22Rv1 (cell line): ENCODE data around the gene WDR90.

ENCODE experiments used
- H3K27ac ChIP-seq: fragments of 450-650 bp; 2 replicates; pipeline ENCODE4 v1.5.1; 2017
- CTCF ChIP-seq: fragments of 450-650 bp; IDR thresholded peaks from 2 replicates; pipeline ENCODE4 v1.5.1; 2017; ENCODE audit warnings: mild to moderate bottlenecking
- ZFX ChIP-seq: fragments of 450-650 bp; IDR thresholded peaks from 2 replicates; pipeline ENCODE4 v1.6.1; 2017; ENCODE audit warnings: antibody characterized with exemption, borderline replicate concordance

Gene WDR90

GRCh38 chr16:680625-680945 lies 31.4 kb downstream of the WDR90 start:
- H3K27ac ChIP-seq, result peak overlapping the region; percentile 98
- no peak for TF ChIP-seq CTCF
- TF ChIP-seq ZFX, result no peak

DNA sequence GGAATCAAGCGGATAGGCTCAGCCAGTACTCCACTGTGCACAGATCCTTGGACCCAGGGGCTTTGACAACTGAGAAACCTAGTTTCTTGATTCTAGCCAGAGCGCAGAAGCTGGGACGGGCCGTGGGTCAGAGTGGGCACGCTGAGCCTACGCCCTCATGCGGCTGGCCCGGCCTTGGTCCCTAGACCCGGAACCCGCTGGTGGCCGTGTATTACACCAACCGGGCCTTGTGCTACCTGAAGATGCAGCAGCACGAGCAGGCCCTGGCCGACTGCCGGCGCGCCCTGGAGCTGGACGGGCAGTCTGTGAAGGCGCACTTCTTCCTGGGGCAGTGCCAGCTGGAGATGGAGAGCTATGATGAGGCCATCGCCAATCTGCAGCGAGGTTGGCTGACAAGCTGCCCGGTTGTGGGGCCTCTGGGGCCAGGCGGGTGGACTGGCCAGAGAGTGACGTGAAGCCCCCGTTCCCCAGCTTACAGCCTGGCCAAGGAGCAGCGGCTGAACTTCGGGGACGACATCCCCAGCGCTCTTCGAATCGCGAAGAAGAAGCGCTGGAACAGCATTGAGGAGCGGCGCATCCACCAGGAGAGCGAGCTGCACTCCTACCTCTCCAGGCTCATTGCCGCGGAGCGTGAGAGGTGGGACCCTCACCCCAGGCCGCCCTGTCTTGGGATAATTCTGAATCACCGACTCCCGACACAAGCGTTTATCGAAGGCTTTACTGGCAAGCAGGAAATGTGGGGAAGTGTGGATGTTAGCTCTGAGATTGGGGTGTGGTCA lies 32.0 kb downstream of the WDR90 start:
- TF ChIP-seq ZFX (no peak), CTCF (peak; percentile 34)
- peak overlapping the region; percentile 98 for H3K27ac ChIP-seq

- TF ChIP-seq ZFX (no peak), CTCF (no peak)
- peak overlapping the region; percentile 98 for H3K27ac ChIP-seq
Observed at GRCh38 chr16:681746-682427, 32.7 kb downstream of the WDR90 start.

DNA sequence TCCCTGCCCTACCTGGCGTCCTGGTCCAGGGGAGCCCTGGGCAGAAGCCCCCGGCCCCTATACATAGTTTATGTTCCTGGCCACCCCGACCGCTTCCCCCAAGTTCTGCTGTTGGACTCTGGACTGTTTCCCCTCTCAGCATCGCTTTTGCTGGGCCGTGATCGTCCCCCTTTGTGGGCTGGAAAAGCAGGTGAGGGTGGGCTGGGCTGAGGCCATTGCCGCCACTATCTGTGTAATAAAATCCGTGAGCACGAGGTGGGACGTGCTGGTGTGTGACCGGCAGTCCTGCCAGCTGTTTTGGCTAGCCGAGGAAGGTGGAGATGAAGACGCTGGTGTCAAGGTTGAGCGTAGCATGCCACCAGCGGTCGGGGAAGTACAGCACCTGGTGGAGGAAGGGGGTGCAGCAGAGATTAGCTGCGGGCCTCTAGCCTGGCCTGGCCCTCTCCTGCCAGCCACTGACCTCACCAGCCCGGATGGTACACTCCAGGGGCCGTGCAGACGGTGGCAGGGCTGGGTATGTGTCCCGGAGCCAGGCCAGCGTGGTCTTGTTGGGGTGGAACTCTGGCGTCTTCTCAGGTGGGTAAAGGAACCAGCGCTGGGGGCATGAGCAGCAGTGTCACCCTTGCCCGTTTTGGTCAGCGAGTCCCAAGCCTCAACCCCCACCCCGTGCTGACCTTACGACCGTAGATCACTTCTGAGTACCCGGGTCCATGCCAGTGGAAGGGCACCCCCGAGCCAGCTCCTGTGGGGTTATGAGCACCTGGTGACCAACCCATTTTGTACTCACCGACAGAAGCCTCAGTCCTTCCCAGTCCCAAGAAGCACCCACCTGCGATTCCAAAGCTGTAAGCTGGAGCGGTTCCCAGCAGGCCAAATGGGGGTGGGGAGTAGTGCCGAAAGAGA lies 33.6 kb downstream of the WDR90 start:
- H3K27ac ChIP-seq, result peak overlapping the region; percentile 98

GRCh38 chr16:683396-684070 lies 34.4 kb downstream of the WDR90 start:
- TF ChIP-seq CTCF, result no peak
- no peak for TF ChIP-seq ZFX
- H3K27ac ChIP-seq, result peak overlapping the region; percentile 98

More for the DNA sequence above, 33.6 kb downstream of the WDR90 start:
- TF ChIP-seq CTCF (no peak), ZFX (no peak)

GRCh38 chr16:684071-684794 lies 35.1 kb downstream of the WDR90 start, which contains the start of gene JMJD8:
TSS of gene JMJD8 (minus strand) at chr16:684334. CDS start at chr16:684319, 15 bp downstream.
- TF ChIP-seq ZFX (no peak), CTCF (no peak)

More at GRCh38 chr16:684071-684794, 35.1 kb downstream of the WDR90 start, which contains the start of gene JMJD8:
- H3K27ac ChIP-seq, result peak within 1 kb of the TSS; percentile 98
